ENCODE results near the gene SLC16A6.
"Not testable (repeated sequence)": the region's sequence is repeated elsewhere in the genome, so short reads cannot be mapped to it uniquely, and the experiment has no call there.

Gene SLC16A6

GRCh38 chr17:68222606-68223005 is 68.3 kb downstream of the SLC16A6 start:
- H3K27ac ChIP-seq = no peak overlapping the region
- TF ChIP-seq ZFX (IDR thresholded peaks at IDR 0.05; ENCODE audit: borderline replicate concordance) (no peak), CTCF (IDR thresholded peaks at IDR 0.05) (no peak)

- H3K27ac ChIP-seq = no peak overlapping the region
- no peak for TF ChIP-seq CTCF (IDR thresholded peaks at IDR 0.05)
- TF ChIP-seq ZFX (IDR thresholded peaks at IDR 0.05; ENCODE audit: borderline replicate concordance) = no peak
Observed at GRCh38 chr17:68221786-68222185, 69.1 kb downstream of the SLC16A6 start.

- H3K27ac ChIP-seq = not testable (repeated sequence)
Observed at GRCh38 chr17:68220786-68221185, 70.1 kb downstream of the SLC16A6 start.

GRCh38 chr17:68220186-68220585 is 70.7 kb downstream of the SLC16A6 start:
- not testable (repeated sequence) for H3K27ac ChIP-seq

- not testable (repeated sequence) for H3K27ac ChIP-seq
Observed at GRCh38 chr17:68219429-68219828, 71.5 kb downstream of the SLC16A6 start.
